ENCODE results near the gene CHST8. TPM values are rescaled to one million over a fixed set of nuclear protein-coding genes. Genes with fewer than 3 reads are reported as not detected.
"Not testable (repeated sequence)": the region's sequence is repeated elsewhere in the genome, so short reads cannot be mapped to it uniquely, and the experiment has no call there.

The CHST8 gene
- total RNA-seq, 1 donor from 2014 or later = 26.6 TPM

- Mint-ChIP-seq H3K4me3 (no peak overlapping the region), H3K27me3 (ENCODE audit: low read depth) (peaks cover 61% of the 10 kb centered on the region), H3K36me3 (no peaks in the 10 kb centered on the region), H3K9me3 (peaks cover 12% of the 10 kb centered on the region), H3K4me1 (no peaks in the 10 kb centered on the region), H3K27ac (no peak overlapping the region)
- TF ChIP-seq CTCF (IDR thresholded peaks at IDR 0.05; ENCODE audit: unreplicated experiment) = no peak
- DNase-seq (ENCODE audit: low spot score in 2 of 2, unreplicated experiment in 2 of 2) = no peak
Observed at GRCh38 chr19:33610588-33610987, 11.2 kb upstream of the CHST8 start.

- Mint-ChIP-seq H3K27me3 (ENCODE audit: low read depth) (peaks cover 73% of the 10 kb centered on the region), H3K36me3 (no peaks in the 10 kb centered on the region), H3K4me1 (no peaks in the 10 kb centered on the region), H3K27ac (no peak overlapping the region), H3K4me3 (no peak overlapping the region), H3K9me3 (peaks cover 12% of the 10 kb centered on the region)
- TF ChIP-seq CTCF (IDR thresholded peaks at IDR 0.05; ENCODE audit: unreplicated experiment) = no peak
- DNase-seq (ENCODE audit: low spot score in 2 of 2, unreplicated experiment in 2 of 2) = no peak
Observed at GRCh38 chr19:33612928-33613619, 8.7 kb upstream of the CHST8 start.

GRCh38 chr19:33613620-33614000, 8.1 kb upstream of the CHST8 start:
- Mint-ChIP-seq H3K27me3 (ENCODE audit: low read depth) (peaks cover 79% of the 10 kb centered on the region), H3K4me3 (no peak overlapping the region), H3K9me3 (peaks cover 12% of the 10 kb centered on the region), H3K27ac (no peak overlapping the region), H3K4me1 (no peaks in the 10 kb centered on the region), H3K36me3 (no peaks in the 10 kb centered on the region)
- DNase-seq (ENCODE audit: low spot score in 2 of 2, unreplicated experiment in 2 of 2) = no peak
- TF ChIP-seq CTCF (IDR thresholded peaks at IDR 0.05; ENCODE audit: unreplicated experiment) = no peak

- no peaks in the 10 kb centered on the region for H3K9me3 Mint-ChIP-seq
- no peak overlapping the region for H3K27ac Mint-ChIP-seq
- no peaks in the 10 kb centered on the region for H3K36me3 Mint-ChIP-seq
- no peaks in the 10 kb centered on the region for H3K4me1 Mint-ChIP-seq
- no peak for DNase-seq (ENCODE audit: low spot score in 2 of 2, unreplicated experiment in 2 of 2)
- H3K4me3 Mint-ChIP-seq = no peak overlapping the region
- no peak for TF ChIP-seq CTCF (IDR thresholded peaks at IDR 0.05; ENCODE audit: unreplicated experiment)
- H3K27me3 Mint-ChIP-seq (ENCODE audit: low read depth) = peaks cover 95% of the 10 kb centered on the region
Observed at GRCh38 chr19:33616346-33616745, 5.4 kb upstream of the CHST8 start.

GRCh38 chr19:33616857-33617256, 4.9 kb upstream of the CHST8 start:
- Mint-ChIP-seq H3K9me3 (no peaks in the 10 kb centered on the region), H3K27me3 (ENCODE audit: low read depth) (peaks cover 91% of the 10 kb centered on the region), H3K4me1 (no peaks in the 10 kb centered on the region), H3K36me3 (no peaks in the 10 kb centered on the region), H3K4me3 (no peak overlapping the region), H3K27ac (no peak overlapping the region)
- no peak for TF ChIP-seq CTCF (IDR thresholded peaks at IDR 0.05; ENCODE audit: unreplicated experiment)
- no peak for DNase-seq (ENCODE audit: low spot score in 2 of 2, unreplicated experiment in 2 of 2)

GRCh38 chr19:33618363-33618762, 3.4 kb upstream of the CHST8 start:
- not testable (repeated sequence) for H3K9me3 Mint-ChIP-seq; H3K36me3 Mint-ChIP-seq; H3K4me1 Mint-ChIP-seq; DNase-seq (ENCODE audit: low spot score in 2 of 2, unreplicated experiment in 2 of 2); H3K4me3 Mint-ChIP-seq; H3K27ac Mint-ChIP-seq
- peaks cover 88% of the 10 kb centered on the region for H3K27me3 Mint-ChIP-seq (ENCODE audit: low read depth)

All from mesothelial cell of epicardium (in vitro differentiated cells).